ENCODE measurements around the gene LRRC71.

The LRRC71 gene

DNA sequence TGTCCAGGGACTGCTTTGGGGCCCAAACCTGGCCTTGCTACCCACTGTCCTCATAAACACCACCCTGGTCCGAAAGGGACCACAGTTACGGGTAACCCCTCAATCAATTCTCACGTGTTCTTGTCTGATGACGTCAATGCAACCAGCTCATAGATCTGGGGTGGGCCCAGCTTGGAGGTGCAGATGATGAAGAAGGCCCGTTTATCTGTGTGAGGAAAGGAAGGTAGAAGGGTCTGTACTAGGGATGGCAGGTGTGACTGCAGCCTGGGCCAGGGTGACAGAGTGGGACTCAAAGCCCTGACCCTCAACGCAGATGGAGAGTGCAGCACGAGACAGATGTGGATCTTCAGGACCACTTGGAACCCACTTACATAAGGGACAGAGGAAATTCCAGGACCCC lies 22.1 kb downstream of the LRRC71 start:
- CTCF ChIA-PET = interaction anchor here (0.6 kb wide), 2 partner anchors 214 to 638 kb away, joined by 3 to 4 read pairs; no protein-coding TSS in a partner anchor
- Histone ChIP-seq H3K36me3 (ENCODE audit: control insufficient read depth in 2 of 2, insufficient read depth in 1 of 2, low read length in 2 of 2) (peaks cover 0 to 100% of the 10 kb centered on the region in 2 experiments; a peak in 2 of 3 replicates), H3K27ac (ENCODE audit: extremely low read depth, low read depth, low read length) (no peak overlapping the region), H3K4me3 (ENCODE audit: low read depth, low read length) (no peak overlapping the region), H3K4me1 (ENCODE audit: control insufficient read depth, insufficient read depth, low read length) (no peaks in the 10 kb centered on the region), H3K9me3 (ENCODE audit: control insufficient read depth, insufficient read depth, low read depth, low read length) (no peaks in the 10 kb centered on the region)
- no peak for TF ChIP-seq ZNF354C (tag by site-specific recombination; IDR thresholded peaks at IDR 0.05; ENCODE audit: borderline replicate concordance, low read depth)
- no peak for TF ChIP-seq ZNF776 (tag by site-specific recombination; IDR thresholded peaks at IDR 0.05; ENCODE audit: borderline replicate concordance)
- TF ChIP-seq, protein P1, sequence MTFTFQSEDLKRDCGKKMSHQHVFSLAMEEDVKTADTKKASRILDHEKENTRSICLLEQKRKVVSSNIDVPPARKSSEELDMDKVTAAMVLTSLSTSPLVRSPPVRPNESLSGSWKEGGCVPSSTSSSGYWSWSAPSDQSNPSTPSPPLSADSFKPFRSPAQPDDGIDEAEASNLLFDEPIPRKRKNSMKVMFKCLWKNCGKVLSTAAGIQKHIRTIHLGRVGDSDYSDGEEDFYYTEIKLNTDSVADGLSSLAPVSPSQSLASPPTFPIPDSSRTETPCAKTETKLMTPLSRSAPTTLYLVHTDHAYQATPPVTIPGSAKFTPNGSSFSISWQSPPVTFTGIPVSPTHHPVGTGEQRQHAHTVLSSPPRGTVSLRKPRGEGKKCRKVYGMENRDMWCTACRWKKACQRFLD (tag by site-specific recombination; IDR thresholded peaks at IDR 0.05) = no peak
- no peak for TF ChIP-seq ZNF214 (tag by site-specific recombination; IDR thresholded peaks at IDR 0.05; ENCODE audit: borderline replicate concordance)
- TF ChIP-seq GLI2 (tag by site-specific recombination; IDR thresholded peaks at IDR 0.05; ENCODE audit: borderline replicate concordance, low read depth) = no peak
- no peak for TF ChIP-seq ZNF155 (tag by site-specific recombination; IDR thresholded peaks at IDR 0.05)
- TF ChIP-seq ZNF239 (tag by site-specific recombination; IDR thresholded peaks at IDR 0.05) = no peak
- TF ChIP-seq, protein P2, sequence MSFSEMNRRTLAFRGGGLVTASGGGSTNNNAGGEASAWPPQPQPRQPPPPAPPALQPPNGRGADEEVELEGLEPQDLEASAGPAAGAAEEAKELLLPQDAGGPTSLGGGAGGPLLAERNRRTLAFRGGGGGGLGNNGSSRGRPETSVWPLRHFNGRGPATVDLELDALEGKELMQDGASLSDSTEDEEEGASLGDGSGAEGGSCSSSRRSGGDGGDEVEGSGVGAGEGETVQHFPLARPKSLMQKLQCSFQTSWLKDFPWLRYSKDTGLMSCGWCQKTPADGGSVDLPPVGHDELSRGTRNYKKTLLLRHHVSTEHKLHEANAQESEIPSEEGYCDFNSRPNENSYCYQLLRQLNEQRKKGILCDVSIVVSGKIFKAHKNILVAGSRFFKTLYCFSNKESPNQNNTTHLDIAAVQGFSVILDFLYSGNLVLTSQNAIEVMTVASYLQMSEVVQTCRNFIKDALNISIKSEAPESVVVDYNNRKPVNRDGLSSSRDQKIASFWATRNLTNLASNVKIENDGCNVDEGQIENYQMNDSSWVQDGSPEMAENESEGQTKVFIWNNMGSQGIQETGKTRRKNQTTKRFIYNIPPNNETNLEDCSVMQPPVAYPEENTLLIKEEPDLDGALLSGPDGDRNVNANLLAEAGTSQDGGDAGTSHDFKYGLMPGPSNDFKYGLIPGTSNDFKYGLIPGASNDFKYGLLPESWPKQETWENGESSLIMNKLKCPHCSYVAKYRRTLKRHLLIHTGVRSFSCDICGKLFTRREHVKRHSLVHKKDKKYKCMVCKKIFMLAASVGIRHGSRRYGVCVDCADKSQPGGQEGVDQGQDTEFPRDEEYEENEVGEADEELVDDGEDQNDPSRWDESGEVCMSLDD (tag by site-specific recombination; IDR thresholded peaks at IDR 0.05) = no peak
- TF ChIP-seq ZXDB (tag by site-specific recombination; IDR thresholded peaks at IDR 0.05) = no peak
- TF ChIP-seq ZNF350 (tag by site-specific recombination; IDR thresholded peaks at IDR 0.05) = no peak
- no peak for TF ChIP-seq ZNF747 (tag by site-specific recombination; IDR thresholded peaks at IDR 0.05)
- no peak for TF ChIP-seq ZSCAN30 (tag by site-specific recombination; IDR thresholded peaks at IDR 0.05)
- TF ChIP-seq ZNF530 (tag by site-specific recombination; IDR thresholded peaks at IDR 0.05; ENCODE audit: low read depth) = no peak
- no peak for TF ChIP-seq ZBTB6 (tag by site-specific recombination; IDR thresholded peaks at IDR 0.05)
- TF ChIP-seq ZNF677 (tag by site-specific recombination; IDR thresholded peaks at IDR 0.05) = no peak
- TF ChIP-seq MZF1 (tag by site-specific recombination; IDR thresholded peaks at IDR 0.05; ENCODE audit: borderline replicate concordance) = no peak
- no peak for TF ChIP-seq ZBTB49 (tag by site-specific recombination; IDR thresholded peaks at IDR 0.05; ENCODE audit: low read depth)
- POLR2A ChIA-PET = no interaction called here

GRCh38 chr1:156943756-156944155 lies 23.3 kb downstream of the LRRC71 start:
- POLR2A ChIA-PET = no interaction called here
- CTCF ChIA-PET = no interaction called here
- Histone ChIP-seq H3K4me3 (ENCODE audit: low read depth, low read length) (no peak overlapping the region), H3K27ac (ENCODE audit: extremely low read depth, low read depth, low read length) (no peak overlapping the region), H3K36me3 (ENCODE audit: control insufficient read depth in 2 of 2, insufficient read depth in 1 of 2, low read length in 2 of 2) (peaks cover 0 to 100% of the 10 kb centered on the region in 2 experiments; a peak in 2 of 3 replicates), H3K4me1 (ENCODE audit: control insufficient read depth, insufficient read depth, low read length) (no peaks in the 10 kb centered on the region), H3K9me3 (ENCODE audit: control insufficient read depth, insufficient read depth, low read depth, low read length) (no peaks in the 10 kb centered on the region)
- no peak for TF ChIP-seq ZNF837 (tag by site-specific recombination; IDR thresholded peaks at IDR 0.05)
- TF ChIP-seq ZNF473 (tag by site-specific recombination; IDR thresholded peaks at IDR 0.05) = no peak
- TF ChIP-seq PRDM6 (tag by site-specific recombination; IDR thresholded peaks at IDR 0.05) = no peak
- TF ChIP-seq, protein P3, sequence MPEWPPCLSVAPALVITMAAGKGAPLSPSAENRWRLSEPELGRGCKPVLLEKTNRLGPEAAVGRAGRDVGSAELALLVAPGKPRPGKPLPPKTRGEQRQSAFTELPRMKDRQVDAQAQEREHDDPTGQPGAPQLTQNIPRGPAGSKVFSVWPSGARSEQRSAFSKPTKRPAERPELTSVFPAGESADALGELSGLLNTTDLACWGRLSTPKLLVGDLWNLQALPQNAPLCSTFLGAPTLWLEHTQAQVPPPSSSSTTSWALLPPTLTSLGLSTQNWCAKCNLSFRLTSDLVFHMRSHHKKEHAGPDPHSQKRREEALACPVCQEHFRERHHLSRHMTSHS (tag by site-specific recombination; IDR thresholded peaks at IDR 0.05) = no peak
- TF ChIP-seq ZNF701 (tag by site-specific recombination; IDR thresholded peaks at IDR 0.05) = no peak
- TF ChIP-seq, protein P4, sequence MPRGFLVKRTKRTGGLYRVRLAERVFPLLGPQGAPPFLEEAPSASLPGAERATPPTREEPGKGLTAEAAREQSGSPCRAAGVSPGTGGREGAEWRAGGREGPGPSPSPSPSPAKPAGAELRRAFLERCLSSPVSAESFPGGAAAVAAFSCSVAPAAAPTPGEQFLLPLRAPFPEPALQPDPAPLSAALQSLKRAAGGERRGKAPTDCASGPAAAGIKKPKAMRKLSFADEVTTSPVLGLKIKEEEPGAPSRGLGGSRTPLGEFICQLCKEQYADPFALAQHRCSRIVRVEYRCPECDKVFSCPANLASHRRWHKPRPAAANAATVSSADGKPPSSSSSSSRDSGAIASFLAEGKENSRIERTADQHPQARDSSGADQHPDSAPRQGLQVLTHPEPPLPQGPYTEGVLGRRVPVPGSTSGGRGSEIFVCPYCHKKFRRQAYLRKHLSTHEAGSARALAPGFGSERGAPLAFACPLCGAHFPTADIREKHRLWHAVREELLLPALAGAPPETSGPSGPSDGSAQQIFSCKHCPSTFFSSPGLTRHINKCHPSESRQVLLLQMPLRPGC (tag by site-specific recombination; IDR thresholded peaks at IDR 0.05) = no peak
- TF ChIP-seq ZNF416 (tag by site-specific recombination; IDR thresholded peaks at IDR 0.05) = no peak
